Ovary (tissue), 3 donors: ENCODE data around the gene NUTM2F.
"Not testable (repeated sequence)": the region's sequence is repeated elsewhere in the genome, so short reads cannot be mapped to it uniquely, and the experiment has no call there.

Experiments
- EP300 ChIP-seq: sonication (generic); formaldehyde crosslinking; IDR thresholded peaks from one replicate; pipeline ENCODE4 v1.6.1; 2017; ENCODE audit warnings: antibody characterized with exemption
- POLR2A ChIP-seq: fragments of 450-650 bp; IDR thresholded peaks from one replicate; pipeline ENCODE4 v1.6.1; 2017; ENCODE audit warnings: antibody characterized with exemption, mild to moderate bottlenecking, moderate library complexity
- TF ChIP-seq, protein P1 (sequence below), 3 donors: fragments of 450-650 bp in 2 of 3; fragments of 200-600 bp in 1 of 3; IDR thresholded peaks; one replicate each; pipeline versions ENCODE4 v1.5.1 to v1.8.0; 2016 to 2022; ENCODE audit warnings: antibody characterized with exemption in 3 of 3, mild to moderate bottlenecking in 1 of 3
- donor health status: DM: no; HTN: no; CAD: no.

DNA sequence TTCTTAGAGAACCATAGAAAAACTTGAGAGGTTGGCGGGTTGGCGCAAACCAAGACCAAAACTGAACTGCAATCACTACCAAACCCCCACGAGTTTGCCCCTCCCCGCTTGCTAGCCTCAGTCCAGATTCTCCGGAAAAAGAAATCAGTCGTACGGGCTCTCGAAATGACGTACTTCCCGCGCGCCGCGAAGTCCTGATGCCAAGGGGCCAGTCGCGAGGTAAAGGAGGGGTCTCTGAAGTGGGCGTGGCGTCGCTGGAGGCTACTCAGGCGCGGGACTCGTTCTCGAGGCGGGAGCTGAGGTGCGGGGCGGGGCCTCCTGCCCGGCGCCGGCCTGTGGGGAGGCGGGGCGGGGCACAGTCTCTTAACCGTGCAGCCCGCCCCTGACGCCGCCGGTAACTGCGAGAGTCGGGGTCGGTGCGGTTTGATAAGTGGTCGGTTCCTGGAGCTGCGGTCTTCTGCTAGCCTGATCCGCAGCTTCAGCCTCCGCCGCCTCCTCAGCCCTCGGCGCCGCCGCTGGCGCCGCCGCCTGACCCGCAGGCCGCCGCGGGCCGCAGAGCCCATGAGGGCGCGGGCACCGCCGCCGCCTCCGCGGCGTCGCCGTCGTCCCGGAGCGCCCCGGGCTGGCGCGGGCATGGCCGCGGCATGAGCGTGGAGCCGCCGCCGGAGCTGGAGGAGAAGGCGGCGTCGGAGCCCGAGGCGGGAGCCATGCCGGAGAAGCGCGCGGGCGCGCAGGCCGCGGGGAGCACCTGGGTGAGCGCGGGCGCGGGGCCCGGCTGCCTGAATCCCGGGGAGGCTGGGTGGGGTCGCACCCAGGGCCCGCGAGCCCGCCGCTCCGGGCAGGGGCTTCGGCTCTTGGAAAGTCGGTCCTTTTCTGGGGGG lies 46.0 kb upstream of the NUTM2F start:
- TF ChIP-seq, protein P1, sequence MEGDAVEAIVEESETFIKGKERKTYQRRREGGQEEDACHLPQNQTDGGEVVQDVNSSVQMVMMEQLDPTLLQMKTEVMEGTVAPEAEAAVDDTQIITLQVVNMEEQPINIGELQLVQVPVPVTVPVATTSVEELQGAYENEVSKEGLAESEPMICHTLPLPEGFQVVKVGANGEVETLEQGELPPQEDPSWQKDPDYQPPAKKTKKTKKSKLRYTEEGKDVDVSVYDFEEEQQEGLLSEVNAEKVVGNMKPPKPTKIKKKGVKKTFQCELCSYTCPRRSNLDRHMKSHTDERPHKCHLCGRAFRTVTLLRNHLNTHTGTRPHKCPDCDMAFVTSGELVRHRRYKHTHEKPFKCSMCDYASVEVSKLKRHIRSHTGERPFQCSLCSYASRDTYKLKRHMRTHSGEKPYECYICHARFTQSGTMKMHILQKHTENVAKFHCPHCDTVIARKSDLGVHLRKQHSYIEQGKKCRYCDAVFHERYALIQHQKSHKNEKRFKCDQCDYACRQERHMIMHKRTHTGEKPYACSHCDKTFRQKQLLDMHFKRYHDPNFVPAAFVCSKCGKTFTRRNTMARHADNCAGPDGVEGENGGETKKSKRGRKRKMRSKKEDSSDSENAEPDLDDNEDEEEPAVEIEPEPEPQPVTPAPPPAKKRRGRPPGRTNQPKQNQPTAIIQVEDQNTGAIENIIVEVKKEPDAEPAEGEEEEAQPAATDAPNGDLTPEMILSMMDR (IDR thresholded peaks at IDR 0.05): not testable (repeated sequence)
- peak; percentile 52 for TF ChIP-seq POLR2A
- not testable (repeated sequence) for TF ChIP-seq EP300
